Measurements from ENCODE around the gene PDZD2.
"Not testable (repeated sequence)": the region's sequence is repeated elsewhere in the genome, so short reads cannot be mapped to it uniquely, and the experiment has no call there.

The PDZD2 gene

DNA sequence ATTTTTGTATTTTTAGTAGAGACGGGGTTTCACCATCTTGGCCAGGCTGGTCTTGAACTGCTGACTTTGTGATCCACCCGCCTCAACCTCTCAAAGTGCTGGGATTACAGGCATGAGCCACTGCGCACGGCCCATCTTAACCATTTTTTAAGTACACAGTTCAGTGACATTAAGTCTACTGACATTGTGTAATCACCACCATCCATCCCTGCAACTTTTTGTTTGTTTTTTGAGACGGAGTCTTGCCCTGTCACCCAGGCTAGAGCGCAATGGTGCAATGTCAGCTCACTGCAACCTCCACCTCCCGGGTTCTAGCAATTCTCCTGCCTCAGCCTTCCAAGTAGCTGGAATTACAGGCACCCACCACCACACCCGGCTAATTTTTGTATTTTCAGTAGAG, 480.0 kb downstream of the PDZD2 start:
- DNase-seq, result not testable (repeated sequence)

DNA sequence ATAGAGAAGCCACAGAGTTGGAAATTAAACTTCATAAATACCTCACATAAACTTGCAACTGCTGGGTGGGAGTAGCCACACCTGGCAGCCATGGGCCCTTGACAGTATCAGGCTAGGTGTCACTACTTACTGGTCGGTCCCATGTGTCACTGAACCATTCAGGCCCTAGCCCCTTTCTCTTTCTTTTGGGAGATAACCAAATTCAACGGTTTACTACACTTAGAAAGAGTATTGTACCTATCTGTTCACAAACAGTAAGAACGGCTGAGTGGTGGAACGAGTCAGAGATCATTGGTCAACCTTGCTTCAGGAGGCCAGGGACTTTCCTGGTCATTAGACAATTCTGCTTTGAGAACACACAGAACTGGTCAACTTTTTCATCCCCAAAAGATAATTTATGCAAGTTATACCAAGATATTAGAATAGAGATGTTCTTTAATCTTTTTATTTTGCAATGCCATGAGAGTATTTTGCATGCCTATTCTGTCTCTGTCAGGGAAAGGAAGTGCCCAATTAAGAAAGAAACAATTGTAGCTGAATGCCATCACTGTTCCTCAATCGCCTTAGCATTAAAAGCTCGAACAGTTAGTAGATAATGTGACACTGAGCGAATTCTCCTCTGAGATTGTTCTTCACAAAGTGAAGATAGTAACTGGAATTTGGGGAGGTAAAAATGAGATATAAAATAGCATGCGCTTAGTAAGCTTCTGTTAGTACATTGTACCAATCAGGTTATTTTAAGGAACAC, 484.3 kb downstream of the PDZD2 start:
- no peak for DNase-seq

DNA sequence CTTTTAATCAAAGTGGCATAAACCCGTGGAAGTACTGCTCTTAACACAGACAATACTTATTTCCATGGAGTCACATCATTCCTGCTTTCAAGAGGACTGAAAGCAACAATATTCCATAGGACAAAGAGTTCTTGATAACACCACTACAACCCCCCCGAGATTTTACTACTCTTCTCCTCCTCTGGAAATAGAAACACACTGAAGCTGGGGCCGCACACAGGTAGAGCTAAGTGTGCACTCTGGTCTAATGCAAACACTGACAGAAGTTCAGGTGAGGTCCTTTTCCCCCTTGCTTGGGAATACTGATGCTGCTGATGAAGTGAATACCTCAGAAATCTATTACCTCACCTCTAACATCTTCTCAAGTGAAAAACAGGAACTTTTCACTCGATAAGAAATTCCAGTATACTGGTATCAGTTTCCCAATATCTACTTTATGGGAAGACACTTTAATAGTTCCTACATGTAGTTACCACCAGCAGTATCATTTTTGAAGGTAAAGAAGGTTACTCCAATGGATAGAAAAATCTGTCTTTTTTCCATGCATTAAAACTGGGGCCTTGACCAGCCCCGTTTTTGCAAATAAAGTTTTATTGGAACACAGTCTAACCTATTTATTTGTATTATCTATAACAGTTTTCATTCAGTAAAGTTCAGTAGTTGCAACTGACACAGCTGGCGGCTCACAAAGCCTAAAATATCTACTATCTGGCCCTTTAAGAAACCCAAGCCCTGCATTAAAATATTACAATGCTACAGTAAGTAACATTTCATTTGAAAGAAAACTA, 485.2 kb downstream of the PDZD2 start:
- no peak for DNase-seq

DNA sequence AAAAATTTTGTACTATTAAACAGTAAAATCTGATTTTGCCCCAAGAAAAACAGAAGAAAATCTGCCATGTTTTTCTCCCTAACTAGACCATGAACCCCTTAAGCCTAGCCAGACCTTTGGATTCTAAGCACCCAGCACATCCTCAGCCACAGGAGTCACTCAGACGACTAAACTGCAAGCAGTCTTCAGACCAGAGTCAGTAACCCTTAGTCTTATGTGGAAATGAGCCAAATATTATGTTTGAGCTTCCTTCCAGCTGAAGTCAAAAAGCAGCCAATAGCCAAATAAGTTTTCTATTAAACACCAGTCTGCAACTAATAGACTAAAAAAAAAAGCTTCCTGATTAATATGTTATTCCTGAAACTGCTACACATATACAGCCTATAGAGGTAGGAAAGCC, 487.8 kb downstream of the PDZD2 start:
- DNase-seq, result no peak

DNA sequence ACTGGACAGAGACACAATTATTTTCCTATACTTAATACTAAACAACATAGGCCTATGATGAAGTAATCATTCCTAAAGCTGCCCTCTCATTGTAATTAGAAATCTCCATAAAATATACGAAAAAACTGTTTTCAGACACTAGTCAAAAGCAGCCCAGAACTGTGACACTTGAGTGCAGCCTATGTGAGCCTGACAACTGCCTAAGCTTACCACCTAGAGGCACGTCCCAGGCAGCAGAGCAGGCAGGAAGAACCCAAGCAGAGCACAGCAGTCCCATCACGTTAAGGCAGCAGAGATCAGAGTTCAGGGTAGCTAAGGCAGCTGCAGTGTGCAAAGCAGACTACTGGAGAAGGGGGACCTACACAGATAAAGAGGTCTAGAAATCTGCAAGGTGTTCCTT, 488.8 kb downstream of the PDZD2 start:
- no peak for DNase-seq

DNA sequence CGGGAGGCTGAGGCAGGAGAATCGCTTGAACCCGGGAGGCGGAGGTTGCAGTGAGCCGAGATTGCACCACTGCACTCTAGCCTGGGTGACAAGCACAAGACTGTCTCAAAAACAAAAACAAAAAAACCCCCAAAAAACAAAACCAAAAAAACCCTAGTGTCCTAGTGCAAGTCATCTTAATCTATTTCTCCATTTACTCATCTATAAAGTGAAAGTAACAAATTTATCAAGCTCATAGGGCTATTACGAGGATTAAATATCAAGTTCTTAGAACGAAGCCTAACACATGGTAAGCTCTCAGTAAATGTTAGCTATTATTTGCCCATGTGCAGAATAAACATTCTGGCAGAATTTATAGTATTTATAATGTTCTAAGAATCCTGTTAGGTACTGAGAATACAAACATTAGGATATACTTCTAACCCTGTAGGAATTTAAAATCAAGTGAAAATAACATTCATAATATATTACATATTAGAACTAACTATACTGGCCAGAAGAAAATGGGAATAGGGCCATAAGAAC, 490.2 kb downstream of the PDZD2 start:
- DNase-seq, result no peak

DNA sequence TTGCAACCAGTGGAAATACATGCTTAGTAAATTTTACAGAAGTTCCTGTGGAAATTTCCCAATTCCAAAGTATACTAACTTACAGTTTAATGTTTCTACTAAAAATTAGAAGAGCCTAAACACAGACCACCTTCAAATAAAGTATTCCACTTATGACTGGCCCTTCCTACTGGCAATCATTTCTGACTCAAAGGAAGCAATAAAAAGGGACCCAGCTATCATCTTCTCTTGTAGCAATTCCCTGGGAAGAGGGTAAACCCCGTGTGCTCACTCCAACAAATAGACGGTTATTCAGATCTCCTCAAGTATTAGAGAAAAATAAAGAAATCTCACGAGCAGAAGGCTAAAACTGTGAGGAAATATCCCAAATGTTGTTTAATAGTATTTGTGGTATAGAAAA, 491.9 kb downstream of the PDZD2 start:
- DNase-seq, result no peak

DNA sequence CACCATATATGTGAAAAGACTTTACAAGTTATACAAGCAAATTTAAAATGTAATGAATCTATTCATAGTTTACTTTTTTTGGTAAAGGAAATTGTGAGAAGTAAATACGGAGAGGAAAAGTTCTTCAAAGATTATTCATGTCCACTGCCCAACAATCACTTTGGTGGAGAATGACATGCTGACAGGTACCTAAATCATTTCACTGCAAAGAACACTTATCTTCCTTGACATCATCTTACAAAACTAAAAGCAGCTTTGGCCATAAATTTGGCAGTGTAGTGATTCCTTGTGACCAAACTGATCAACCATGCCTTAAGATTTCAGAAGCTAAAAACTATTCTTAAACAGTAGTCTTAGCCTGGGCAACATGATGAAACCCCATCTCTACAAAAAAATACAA, 492.7 kb downstream of the PDZD2 start:
- DNase-seq, result no peak

DNA sequence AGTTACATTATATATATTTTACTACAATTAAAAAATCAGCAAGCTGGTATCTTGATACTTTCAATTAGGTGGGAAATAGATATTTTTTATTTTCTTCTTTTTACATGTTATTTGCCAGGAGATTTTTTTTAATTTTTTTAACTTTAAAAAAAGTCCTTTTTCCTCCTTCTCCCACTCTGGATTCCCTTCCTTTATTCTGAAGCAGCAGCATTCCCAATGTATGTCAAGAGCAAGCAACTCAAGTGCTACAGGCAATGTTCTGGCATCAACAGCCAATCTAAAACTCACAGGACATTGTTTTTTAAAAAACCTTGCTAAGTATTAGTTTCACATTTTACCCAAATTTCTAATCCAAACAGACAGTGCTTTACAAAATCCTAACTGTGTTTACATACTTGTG, 493.8 kb downstream of the PDZD2 start:
- DNase-seq, result no peak

DNA sequence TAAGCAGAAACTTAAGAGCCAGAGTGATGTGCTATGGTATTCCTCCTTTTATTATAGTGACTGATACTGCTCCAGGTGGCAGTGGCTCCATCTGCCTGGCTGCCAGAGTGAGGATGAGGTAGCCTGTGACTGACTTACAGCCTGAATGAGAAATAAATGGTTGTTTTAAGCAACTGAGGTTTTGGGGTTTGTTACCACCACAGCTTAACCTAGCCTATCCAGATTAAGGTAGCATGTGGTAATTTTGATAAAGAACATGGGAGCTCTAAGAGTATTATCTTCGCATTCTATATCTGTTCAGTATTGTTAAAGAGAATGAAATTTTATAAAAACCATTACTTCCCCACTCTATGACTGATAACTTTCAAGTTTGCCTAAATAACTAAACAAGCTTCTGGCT, 496.2 kb downstream of the PDZD2 start:
- DNase-seq, result no peak

DNA sequence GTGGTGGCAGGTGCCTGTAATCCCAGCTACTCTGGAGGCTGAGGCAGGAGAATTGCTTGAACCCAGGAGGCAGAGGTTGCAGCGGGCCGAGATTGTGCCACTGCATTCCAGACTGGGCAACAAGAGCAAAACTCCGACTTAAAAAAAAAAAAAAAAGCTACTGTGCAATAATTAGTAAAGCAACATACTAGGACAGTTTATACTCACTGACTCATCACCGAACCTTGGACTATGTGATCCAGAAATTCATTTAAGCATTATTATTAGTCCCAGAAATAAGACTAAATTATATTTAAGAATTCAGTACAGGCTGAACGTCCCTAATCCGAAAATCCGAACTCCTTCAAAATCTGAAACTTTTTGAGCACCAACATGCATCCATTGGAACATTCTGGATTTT, 497.4 kb downstream of the PDZD2 start:
- DNase-seq, result no peak

DNA sequence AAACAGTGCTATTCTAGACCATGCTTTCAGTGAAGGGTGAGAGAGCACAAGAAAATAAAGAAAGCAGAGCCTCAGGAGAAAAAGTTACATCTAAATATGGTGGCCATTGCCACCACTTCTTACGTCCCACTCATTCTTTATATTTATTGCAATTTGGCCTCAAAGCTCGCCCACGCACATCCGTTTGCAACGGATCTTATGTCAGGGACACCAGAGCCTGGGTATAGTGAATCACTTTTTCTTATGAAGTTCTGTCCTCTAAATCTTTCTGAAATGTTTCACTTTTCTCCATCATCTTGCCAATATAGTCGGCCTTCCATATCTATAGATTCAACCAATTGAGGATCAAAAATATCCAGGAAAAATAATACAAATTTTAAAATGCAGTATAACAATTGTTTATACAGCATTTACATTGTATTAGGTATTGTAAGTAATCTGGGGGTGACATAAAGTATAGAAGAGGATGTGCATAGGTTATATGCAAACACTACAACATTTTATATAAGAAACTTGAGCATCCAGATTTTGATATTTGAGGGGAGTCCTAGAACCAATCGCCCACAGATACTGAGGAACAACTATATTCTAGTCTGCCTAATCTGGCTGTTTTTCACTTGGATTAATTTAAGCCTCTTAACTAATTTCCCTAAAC, 500.0 kb downstream of the PDZD2 start:
- DNase-seq, result no peak

DNA sequence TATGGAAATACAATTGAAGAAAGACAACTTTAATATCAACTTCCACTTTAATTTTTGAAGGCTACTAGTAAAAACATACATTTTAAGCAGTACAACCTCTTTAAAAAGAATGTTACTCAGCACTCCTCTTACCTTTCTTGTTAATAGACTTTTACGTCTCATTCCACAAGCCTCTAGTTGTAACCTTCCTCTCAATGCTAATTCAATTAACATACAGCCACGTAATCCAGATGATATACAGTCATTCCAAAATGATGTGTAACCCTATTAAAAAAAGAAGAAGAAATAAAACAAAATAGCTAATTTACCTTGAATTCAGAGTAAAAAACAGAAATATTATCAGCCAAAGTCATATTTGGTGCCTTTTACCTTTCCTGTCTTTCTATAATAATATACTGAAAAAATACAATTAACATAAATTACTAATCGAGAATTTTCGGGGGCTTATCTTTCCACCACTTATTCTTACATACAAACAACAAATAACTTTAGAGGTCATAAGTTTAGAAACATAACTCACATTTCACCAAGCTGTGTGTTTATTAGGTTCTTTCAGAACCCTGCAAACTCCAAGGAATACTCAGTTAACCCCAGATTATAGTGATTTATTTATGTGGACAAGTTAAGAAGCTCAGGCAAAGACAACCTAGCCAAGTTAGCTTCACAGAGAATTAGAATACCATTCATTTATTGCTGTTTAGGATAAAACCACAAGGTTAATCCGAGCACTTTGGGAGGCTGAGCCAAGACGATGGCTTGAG, 504.9 kb downstream of the PDZD2 start:
- no peak for DNase-seq

DNA sequence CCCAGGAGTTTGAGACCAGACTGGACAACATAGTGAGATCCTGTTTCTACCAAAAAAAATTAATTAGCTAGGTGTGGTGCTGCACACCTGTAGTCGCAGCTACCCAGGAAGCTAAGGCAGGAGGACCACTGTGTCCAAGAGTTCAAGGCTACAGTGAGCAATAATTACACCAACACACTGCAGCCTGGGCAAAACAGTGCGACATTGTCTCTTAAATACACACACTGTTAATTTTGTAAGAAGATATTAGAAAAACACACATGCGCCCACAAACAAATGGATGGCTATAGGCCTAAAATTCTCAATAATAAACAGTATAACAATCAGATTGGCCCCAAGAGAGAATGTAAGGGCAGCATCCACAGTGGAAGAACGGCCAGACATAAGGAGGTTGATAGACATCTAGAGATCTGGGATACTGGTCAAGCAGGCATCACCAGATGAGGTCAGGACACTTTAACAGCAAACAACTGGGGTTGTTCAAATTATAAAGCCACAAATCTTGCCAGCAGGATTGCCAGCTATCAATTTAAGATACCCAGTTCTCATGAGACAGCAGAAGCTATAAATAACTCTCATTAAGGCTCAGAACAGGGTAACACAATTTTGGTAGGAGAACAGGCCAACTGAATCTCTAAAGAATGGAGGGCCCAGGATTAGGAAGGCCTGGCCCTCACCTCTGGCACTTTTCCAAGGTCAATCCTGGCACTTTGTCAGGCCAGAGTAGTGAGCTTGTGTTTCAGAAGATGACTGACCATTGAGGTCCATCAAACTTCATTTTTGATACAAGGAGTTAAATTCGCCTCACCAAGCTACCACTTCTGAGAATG, 505.7 kb downstream of the PDZD2 start:
- DNase-seq, result no peak

DNA sequence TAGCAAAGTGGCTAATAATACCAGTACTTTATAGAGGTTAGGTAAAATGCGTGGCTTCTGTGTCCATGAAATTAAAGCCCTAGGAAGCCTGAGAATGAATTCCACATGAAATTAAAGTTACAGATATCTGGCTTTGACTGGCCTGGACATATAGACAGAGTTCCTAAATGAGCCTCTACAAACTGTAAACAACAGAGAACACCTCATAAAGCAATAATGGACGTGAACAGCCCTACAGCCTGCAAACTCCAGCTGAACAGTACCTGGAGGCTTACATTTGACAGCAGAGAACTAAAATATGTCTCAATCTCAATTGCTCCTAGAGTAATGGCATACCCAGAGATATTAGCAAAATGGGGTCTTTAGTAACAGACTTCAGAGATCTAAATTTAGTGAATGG, 506.4 kb downstream of the PDZD2 start:
- no peak for DNase-seq

DNA sequence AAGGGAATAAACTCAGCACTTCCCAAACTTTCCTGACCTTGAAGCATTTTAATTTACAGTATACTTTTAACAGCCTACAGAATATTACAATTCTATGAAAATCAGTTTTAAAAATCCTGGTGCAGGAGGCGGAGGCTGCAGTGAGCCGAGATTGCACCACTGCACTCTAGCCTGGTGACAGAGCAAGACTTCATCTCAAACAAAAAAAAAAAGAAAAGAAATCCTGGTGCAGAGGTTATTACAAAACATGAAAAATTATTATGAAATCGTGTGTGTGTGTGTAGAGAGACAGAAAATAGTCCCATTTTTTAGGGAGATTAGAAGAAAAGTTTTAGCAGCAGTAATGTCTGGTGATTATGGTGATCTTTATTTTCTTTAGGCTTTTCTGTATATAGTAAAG, 508.3 kb downstream of the PDZD2 start:
- DNase-seq, result no peak

DNA sequence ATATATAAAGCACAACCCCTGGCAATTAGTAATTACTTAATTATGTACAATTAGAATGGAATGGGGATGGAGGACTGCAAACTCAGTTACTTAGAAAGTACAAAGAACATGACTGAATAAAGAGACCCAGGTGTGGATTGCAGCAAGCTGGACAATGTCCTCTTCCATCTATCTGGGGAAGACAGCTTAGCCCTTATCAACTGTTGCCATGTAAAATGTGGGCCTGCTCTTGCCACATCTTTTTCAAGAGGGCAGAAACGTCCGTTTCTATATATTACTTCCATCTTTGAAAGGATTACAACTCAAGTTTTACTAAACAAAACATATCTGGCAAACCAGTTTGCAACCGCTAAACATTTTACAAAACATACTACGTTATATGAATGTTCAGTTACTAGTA, 509.0 kb downstream of the PDZD2 start:
- no peak for DNase-seq

DNA sequence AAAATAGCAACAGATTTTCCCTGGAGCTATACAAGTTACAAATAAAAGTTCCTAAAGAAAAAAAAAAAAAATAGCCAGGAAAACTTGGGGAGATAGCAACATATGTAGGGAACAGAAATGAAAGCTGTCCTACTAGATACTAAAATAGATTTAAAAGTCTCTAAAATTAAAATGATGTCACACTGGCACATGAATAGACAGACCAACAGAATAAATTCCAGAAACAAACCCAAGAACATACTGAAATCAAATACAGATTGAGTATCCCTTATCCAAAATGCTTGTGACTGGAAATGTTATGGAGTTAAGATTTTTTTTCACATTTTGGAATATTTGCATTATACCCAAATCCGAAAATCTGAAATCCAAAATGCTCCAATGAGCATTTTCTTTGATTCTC, 511.4 kb downstream of the PDZD2 start:
- no peak for DNase-seq

DNA sequence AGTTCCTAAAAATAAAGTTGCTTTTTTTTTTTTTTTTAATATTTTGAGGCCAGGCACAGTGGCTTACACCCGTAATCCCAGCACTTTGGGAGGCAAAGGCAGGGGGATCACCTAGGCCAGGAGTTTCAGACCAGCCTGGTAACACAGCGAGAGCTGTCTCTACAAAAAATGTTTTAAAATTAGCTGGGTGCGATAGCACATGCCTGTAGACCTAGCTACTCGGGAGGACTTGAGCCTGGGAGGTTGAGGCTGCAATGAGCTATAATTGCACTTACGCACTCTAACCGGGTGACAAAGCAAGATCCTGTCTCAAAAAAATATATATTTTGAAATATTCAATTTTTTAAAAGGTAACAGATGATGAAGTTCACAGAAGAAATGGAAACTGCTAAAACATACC, 512.3 kb downstream of the PDZD2 start:
- DNase-seq, result no peak

DNA sequence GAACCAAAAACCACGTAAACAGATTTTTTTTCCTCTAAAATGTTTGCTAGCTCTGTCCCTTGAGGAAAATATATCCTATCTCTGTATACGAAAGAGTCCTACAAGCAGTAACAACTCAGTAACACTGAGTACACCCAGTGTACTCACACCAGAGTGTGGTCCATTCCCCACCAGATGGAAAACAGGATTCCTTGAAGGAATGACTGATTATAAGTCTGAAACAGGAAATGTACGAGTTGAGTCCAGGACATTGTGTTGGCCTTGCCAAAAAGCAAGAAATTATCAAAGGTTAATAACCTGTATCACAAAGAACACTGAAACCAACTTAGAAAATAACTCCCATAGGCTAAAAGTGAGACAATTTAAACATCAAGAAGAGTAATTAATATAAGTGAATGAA, 514.8 kb downstream of the PDZD2 start:
- no peak for DNase-seq

DNA sequence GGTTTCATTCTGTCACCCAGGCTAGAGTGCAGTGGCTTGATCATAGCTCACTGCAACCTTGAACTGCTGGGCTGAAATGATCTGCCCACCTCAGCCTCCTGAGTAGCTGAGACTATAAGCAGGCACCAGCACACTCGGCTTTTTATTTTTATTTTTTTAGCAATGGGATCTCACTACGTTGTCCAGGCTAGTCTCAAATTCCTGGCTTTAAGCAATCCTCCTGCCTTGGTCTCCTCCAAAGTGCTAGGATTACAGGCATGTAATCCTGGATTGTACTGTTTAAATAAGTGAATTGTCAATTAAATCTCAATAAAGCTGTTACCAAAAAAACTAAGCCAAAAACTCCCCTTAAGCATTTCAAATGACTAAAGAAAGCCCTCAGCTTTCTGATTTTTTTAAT, 516.3 kb downstream of the PDZD2 start:
- no peak for DNase-seq

DNA sequence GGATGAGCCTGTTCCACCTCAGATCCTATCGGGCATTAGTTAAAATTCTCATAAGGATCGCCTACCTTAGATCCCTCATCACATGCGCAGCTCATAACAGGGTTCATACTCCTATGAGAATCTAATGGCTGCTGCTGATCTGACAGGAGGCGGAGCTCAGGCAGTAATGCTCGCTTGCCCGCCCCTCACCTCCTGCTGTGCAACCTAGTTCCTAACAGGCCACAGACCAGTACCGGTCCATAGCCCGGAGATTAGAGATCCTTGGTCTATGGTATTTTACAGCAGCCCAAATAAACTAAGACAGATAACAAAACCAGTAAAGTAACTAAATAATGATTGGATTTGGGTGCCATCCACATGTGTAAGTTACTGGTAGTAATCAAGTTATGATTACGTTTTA, 517.7 kb downstream of the PDZD2 start:
- no peak for DNase-seq
